ENCODE results near the gene FAM217B. TPM values are rescaled to one million over a fixed set of nuclear protein-coding genes. Genes with fewer than 3 reads are reported as not detected.

The FAM217B gene
- total RNA-seq: 14.7 TPM

DNA sequence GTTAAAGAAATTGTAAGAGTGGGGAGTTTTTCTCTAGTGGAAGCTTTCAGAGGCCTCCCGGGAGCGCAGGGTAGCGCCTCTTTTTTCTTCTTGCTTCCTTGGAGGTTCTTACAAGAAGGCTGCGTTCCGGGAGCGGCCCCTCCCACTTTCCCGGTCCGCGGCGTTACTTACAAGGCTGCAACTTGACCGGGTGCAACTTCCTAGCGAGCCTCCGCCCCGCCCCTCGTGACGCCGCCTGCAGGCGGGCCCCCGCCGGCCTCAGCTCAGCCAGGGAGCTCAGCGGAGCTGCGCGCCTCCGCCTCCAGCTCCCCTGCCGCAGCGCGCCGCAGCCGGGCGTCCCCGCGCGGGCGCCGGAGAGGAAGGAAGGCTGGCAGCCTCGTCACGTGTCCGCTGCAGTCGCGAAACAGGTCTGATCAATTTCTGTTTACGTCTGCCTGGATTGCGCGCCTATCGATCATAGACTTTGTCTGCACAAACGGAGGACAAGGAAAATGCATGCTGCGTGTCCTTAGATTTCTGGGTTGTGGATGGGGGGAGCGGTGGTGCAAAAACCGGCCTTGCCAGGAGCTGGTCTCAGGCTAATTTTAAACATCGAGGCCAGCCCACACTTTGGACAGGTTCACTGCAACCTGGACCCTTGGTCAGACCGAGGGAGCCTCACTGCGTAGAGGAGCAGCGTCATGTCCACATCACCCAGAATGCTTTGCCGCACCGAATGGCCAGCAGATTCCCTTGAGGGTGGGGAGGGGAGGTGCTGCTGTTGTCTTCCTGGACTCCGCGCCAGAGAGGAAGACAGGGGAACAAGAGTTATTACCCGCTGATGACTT lies at the start of gene FAM217B, which contains the start of gene PPP1R3D:
TSS of gene FAM217B (plus strand) at position 261 of the 827 bp plus-strand sequence. CDS start 3,555 bp downstream, outside the sequence.
TSS of gene PPP1R3D (minus strand) at position 177 of the 827 bp plus-strand sequence. CDS start 374 bp downstream, outside the sequence.

DNA sequence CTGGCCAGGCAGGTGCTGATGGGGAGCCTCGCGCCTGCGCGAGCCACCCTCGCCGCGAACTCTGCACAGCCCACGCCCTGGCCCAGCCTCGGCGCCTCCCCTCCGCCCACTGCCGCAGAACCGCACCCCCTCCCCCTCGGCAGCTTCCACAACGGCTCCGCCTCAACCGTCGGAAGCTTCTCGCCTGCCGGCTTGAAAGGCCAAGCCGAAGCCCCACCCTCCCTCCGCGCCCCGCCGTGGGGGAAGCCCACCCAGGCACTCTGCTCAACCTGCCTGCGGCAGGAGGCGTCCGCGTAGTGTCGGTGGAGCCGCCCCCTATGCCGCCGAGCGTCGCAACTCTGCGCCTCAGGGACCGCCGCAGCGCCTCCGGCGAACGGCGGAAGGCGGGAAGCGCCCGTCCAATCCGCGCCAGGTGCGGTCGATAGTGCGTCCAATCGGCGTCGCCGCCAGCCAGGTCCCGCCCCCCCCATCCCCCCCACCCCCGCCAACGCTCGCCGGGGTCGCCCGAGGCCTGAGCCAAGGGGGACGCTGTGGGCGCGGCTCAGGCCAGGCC lies 6.8 kb upstream of the FAM217B start, which contains the start of gene SYCP2:
TSS of gene SYCP2 (minus strand) at position 342 of the 553 bp plus-strand sequence. CDS start 11,224 bp downstream, outside the sequence.

GRCh38 chr20:59958123-59958522 lies 17.9 kb downstream of the FAM217B start, which contains the start of gene CDH26:
Gene CDH26 (plus strand): TSS chr20:59958423. CDS start chr20:59958727, 304 bp downstream.

Other genes with a start within 250 kb of the FAM217B start
- gene SYCP2, start 6.8 kb upstream of the FAM217B start, total RNA-seq: 5.4 TPM
- 6.0 TPM for gene PPP1R3D, start 84 bp upstream of the FAM217B start, total RNA-seq
- gene CDH26, start 18.0 kb downstream of the FAM217B start, total RNA-seq: 4.6 TPM